Astrocyte of the spinal cord (primary cell): ENCODE results near the gene C10orf53.

Source experiments
- DNase-seq: peaks from one replicate; pipeline ENCODE4 v3.0.0; 2011; ENCODE audit warnings: low read depth, low spot score
- H3K4me3 ChIP-seq: 2 replicates; pipeline ENCODE4 v1.5.1; 2011; ENCODE audit warnings: low read depth, mild to moderate bottlenecking, low read length, moderate library complexity
- CTCF ChIP-seq: IDR thresholded peaks from 2 replicates; pipeline ENCODE4 v1.5.1; 2012; ENCODE audit warnings: low read depth, mild to moderate bottlenecking, low read length, inconsistent platforms
- in situ Hi-C: cut with HindIII; loops from 2 replicates; pipeline ENCODE4 v1.10.0; 2017; ENCODE audit warnings: low sequenced_read_pairs

Gene C10orf53

DNA sequence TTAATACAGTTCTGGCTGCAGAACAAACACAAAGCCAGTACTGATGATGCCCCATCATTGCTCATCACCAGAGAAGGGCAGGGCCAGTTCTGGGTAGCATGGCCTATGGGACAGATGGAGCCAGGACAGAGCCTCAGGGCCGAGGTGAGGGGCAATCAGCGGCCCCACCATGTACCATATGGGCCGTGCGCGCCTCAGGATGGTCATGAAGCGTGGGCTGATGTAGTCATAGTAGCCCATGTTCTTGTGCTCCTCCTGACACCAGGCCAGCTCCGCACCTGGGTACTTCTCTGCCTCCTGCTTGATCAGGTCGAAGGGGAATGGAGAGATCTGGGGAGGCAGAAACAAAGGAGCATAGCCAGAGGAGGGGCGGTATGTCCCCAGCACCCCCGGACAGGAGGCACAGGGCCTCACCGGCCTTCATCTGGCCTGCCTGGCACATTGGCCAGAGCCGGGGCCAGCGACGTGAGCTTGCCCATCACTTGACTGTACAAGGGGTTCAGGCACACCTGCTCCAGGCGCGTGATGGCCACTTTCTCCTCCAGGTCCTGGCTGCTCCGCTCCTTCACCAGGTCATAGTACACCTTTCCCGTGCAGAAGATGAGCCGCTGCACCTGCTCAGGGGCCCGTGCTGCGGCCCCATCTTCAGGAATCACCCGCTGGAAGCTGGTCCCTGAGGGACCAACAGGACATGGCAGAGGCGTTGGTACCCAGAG lies 56.6 kb downstream of the C10orf53 start:
- no peak overlapping the region for H3K4me3 ChIP-seq
- in situ Hi-C loops = no loop called here
- TF ChIP-seq CTCF = no peak
- no peak for DNase-seq

GRCh38 chr10:49736564-49737113 lies 57.2 kb downstream of the C10orf53 start:
- no peak for TF ChIP-seq CTCF
- no peak overlapping the region for H3K4me3 ChIP-seq
- in situ Hi-C loops = no loop called here
- DNase-seq = no peak

GRCh38 chr10:49737474-49738201 lies 58.2 kb downstream of the C10orf53 start:
- H3K4me3 ChIP-seq = no peak overlapping the region
- DNase-seq = no peak
- no peak for TF ChIP-seq CTCF
- in situ Hi-C loops = no loop called here

DNA sequence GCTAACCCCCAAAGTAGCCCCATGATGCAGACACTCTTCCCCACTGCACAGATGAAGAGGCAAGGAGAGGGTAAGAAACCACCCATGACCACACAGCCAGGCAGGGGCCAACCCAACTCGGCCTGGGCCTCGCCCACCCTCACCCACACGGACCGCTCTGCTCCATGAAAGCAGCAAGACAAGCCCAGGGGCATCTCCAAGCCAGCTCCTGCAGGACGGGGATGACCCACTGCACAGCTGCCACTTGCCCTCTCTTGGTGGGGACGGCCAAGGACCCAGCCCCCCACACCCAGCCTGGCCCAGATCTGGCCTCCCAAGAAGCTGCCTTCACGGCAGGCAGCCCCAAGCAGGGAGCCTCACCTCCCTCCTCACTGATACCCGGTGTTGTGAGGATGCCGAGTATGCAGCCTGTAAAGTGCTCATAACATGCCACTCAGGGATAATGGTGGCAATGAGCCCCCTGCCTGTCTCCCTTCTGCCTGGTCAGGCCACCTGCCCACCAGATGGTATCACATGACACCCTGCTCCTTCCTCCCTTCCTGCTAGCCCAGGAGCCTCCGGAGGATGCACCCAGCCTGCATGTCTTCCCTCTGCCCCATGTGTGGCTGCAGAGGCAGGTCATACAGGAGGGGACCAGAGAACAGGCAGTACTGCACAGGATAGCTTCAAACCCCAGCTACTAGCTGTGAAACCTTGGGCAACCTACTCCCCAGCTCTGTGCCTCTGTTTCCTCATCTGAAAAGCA lies 59.3 kb downstream of the C10orf53 start:
- no peak overlapping the region for H3K4me3 ChIP-seq
- DNase-seq = no peak
- in situ Hi-C loops = no loop called here
- no peak for TF ChIP-seq CTCF

GRCh38 chr10:49739426-49739825 lies 60.0 kb downstream of the C10orf53 start:
- TF ChIP-seq CTCF = no peak
- H3K4me3 ChIP-seq = no peak overlapping the region
- DNase-seq = no peak
- in situ Hi-C loops = no loop called here

DNA sequence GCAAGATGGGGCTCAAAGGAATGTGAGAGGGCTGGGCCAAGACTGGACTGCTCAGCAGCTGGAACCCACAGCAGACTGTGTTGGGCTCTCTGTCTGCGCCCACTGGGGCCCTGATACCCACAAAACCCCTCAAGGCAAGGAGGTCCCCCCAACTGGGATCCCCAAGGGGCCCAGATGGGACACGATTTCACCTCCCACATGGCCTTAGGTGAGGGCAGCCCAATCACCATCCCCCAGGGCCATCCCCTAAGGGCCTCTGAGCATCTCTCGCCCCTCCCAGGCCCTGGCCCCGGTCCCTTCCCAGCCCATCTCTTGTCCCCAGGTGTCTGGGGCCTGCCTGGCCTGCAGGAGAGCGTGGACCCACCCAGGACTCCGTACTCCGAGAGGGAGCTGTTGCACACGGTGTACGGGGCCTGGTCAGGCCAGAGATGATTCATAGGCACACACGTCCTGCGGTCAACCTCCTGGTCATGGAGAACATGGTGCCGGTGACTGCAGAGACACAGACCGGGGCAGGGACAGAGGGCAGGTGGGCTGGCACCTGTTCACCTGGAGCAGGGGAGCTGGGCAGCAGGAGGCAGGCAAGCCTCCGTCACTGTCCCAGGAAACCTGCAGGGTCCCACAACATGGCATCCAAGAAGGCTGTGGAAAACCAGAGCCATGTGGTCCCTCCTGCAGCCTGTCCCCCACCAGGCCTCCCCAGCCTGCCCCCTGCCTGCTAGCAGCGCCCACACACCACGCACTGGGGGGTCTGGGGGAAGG lies 61.1 kb downstream of the C10orf53 start:
- no peak overlapping the region for H3K4me3 ChIP-seq
- in situ Hi-C loops = no loop called here
- no peak for DNase-seq
- no peak for TF ChIP-seq CTCF
